ENCODE measurements around the gene MID1. TPM values are rescaled to one million over a fixed set of nuclear protein-coding genes. Genes with fewer than 3 reads are reported as not detected.
A peak's percentile ranks its signal among the peaks of the same experiment; 100 is the strongest.

MID1 gene, protein sequence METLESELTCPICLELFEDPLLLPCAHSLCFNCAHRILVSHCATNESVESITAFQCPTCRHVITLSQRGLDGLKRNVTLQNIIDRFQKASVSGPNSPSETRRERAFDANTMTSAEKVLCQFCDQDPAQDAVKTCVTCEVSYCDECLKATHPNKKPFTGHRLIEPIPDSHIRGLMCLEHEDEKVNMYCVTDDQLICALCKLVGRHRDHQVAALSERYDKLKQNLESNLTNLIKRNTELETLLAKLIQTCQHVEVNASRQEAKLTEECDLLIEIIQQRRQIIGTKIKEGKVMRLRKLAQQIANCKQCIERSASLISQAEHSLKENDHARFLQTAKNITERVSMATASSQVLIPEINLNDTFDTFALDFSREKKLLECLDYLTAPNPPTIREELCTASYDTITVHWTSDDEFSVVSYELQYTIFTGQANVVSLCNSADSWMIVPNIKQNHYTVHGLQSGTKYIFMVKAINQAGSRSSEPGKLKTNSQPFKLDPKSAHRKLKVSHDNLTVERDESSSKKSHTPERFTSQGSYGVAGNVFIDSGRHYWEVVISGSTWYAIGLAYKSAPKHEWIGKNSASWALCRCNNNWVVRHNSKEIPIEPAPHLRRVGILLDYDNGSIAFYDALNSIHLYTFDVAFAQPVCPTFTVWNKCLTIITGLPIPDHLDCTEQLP
- 54.1 TPM for total RNA-seq
- polyA plus RNA-seq (ENCODE audit: insufficient read depth, low read depth, low replicate concordance): 5.3 TPM
- long read RNA-seq, donor 1, full-length matches to known transcripts: 3 of 3 reads
- long read RNA-seq, donor 1, partial matches to known transcripts: 0 of 3 reads
- long read RNA-seq, donor 1, other reads (novel, unspliced or antisense): 0 of 3 reads
- long read RNA-seq, donor 2, partial matches to known transcripts: 0 of 2 reads
- long read RNA-seq, donor 2, other reads (novel, unspliced or antisense): 0 of 2 reads
- long read RNA-seq, donor 3, full-length matches to known transcripts: 3 of 3 reads
- long read RNA-seq, donor 3, partial matches to known transcripts: 0 of 3 reads
- long read RNA-seq, donor 3, other reads (novel, unspliced or antisense): 0 of 3 reads
- long read RNA-seq, donor 4, full-length matches to known transcripts: 5 of 5 reads
- long read RNA-seq, donor 4, partial matches to known transcripts: 0 of 5 reads
- long read RNA-seq, donor 4, other reads (novel, unspliced or antisense): 0 of 5 reads
- long read RNA-seq, donor 5, full-length matches to known transcripts: 1 of 1 reads
- long read RNA-seq, donor 5, partial matches to known transcripts: 0 of 1 reads
- long read RNA-seq, donor 5, other reads (novel, unspliced or antisense): 0 of 1 reads
- long read RNA-seq, donor 6, full-length matches to known transcripts: 2 of 2 reads
- long read RNA-seq, donor 6, partial matches to known transcripts: 0 of 2 reads
- long read RNA-seq, donor 6, other reads (novel, unspliced or antisense): 0 of 2 reads
- long read RNA-seq, donor 7, full-length matches to known transcripts: 20 of 43 reads
- long read RNA-seq, donor 7, partial matches to known transcripts: 7 of 43 reads
- long read RNA-seq, donor 7, other reads (novel, unspliced or antisense): 16 of 43 reads
- long read RNA-seq, donor 8, full-length matches to known transcripts: 7 of 7 reads
- long read RNA-seq, donor 8, partial matches to known transcripts: 0 of 7 reads
- long read RNA-seq, donor 8, other reads (novel, unspliced or antisense): 0 of 7 reads
- long read RNA-seq, donor 9, partial matches to known transcripts: 0 of 1 reads
- long read RNA-seq, donor 9, other reads (novel, unspliced or antisense): 0 of 1 reads
- long read RNA-seq, donor 10, transcript MID1-208 (2 exons, 945 nt): major isoform, 5 of 6 reads
- long read RNA-seq, donor 10, partial matches to known transcripts: 0 of 6 reads
- long read RNA-seq, donor 10, other reads (novel, unspliced or antisense): 0 of 6 reads

DNA sequence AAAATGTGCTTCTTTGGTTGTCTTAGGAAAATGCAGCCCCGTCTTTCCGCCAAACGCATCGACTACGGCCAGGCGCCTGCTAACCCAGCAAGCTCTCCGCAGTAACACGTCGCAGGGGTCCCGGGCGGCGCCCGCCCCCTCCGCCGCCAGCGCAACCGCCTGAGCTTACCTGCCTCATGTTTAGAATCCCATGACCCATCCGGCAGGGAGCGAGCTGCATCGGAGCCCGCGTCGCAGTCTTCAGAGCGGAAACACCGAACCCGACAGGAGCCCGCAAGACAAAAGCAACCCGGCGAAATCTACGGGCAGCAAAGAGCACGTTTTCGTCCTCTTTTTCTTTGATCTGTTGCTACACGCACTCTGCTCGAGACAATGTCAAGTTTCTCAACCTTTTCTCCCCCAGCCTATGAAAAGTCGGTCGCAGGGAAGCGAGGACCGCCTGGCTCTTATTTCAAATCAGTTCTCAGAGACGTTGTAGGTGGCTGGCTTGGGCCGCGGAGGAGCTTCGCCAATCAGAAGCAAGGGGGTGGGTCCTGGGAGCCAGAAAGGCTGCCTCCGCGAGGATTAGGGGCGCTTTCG lies at the start of gene MID1:
TSS of gene MID1 (minus strand) at position 465 of the 579 bp plus-strand sequence. CDS start 53,038 bp downstream, outside the sequence.
- Histone ChIP-seq H3K4me1 (ENCODE audit: control insufficient read depth in 2 of 3, insufficient read depth in 2 of 3, low read depth in 1 of 3, low read length in 3 of 3) (no peaks in the 10 kb centered on the region), H3K27me3 (ENCODE audit: control insufficient read depth, insufficient read depth, low read length) (no peaks in the 10 kb centered on the region), H3K9ac (ENCODE audit: low read length in 3 of 3) (peak within 1 kb of the TSS; percentile 71 to 73 (median 73)), H3K9me3 (ENCODE audit: control insufficient read depth in 2 of 3, insufficient read depth in 1 of 3, low read length in 3 of 3) (no peaks in the 10 kb centered on the region), H3K27ac (ENCODE audit: low read depth in 2 of 2, low read length in 2 of 2) (peak within 1 kb of the TSS; percentile 67 to 87), H3K36me3 (ENCODE audit: control insufficient read depth in 2 of 3, insufficient read depth in 3 of 3, low read length in 3 of 3) (no peaks in the 10 kb centered on the region), H3K4me3 (ENCODE audit: low read length in 3 of 3) (peak within 1 kb of the TSS; percentile 75 to 84 (median 79))
- DNase-seq (peak; percentile 83 to 92 (median 89)), FAIRE-seq (peak; percentile 47)
- intact Hi-C loops (cut with DNase I): no loop called here
- TF ChIP-seq, protein P1, sequence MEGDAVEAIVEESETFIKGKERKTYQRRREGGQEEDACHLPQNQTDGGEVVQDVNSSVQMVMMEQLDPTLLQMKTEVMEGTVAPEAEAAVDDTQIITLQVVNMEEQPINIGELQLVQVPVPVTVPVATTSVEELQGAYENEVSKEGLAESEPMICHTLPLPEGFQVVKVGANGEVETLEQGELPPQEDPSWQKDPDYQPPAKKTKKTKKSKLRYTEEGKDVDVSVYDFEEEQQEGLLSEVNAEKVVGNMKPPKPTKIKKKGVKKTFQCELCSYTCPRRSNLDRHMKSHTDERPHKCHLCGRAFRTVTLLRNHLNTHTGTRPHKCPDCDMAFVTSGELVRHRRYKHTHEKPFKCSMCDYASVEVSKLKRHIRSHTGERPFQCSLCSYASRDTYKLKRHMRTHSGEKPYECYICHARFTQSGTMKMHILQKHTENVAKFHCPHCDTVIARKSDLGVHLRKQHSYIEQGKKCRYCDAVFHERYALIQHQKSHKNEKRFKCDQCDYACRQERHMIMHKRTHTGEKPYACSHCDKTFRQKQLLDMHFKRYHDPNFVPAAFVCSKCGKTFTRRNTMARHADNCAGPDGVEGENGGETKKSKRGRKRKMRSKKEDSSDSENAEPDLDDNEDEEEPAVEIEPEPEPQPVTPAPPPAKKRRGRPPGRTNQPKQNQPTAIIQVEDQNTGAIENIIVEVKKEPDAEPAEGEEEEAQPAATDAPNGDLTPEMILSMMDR (IDR thresholded peaks at IDR 0.05; ENCODE audit: borderline replicate concordance, extremely low read depth, insufficient read depth): no peak

DNA sequence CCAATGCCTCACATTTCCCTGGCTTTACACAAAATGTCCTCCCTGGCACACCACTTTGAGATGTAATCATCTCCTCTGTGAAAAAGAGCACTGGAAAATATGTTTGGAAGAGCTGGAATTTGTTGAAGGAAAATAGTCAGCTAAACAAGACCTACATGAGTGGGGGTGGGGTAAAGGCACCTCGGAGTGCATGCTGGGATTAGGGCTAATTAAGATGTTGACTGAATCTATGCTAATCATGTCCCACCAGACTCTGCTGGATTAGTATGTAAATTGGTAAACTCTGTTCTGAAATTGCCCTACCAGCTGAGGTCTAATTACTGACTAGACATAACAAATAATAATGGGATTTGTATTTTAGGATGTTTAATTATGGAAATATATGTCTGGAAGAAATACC lies 46.8 kb upstream of the MID1 start:
- intact Hi-C loops (cut with DNase I): no loop called here
- Histone ChIP-seq H3K36me3 (ENCODE audit: control insufficient read depth in 2 of 3, insufficient read depth in 3 of 3, low read length in 3 of 3) (no peaks in the 10 kb centered on the region), H3K4me1 (ENCODE audit: control insufficient read depth in 2 of 3, insufficient read depth in 2 of 3, low read depth in 1 of 3, low read length in 3 of 3) (no peaks in the 10 kb centered on the region), H3K27ac (ENCODE audit: low read depth in 2 of 2, low read length in 2 of 2) (no peak overlapping the region), H3K9me3 (ENCODE audit: control insufficient read depth in 2 of 3, insufficient read depth in 1 of 3, low read length in 3 of 3) (no peaks in the 10 kb centered on the region), H3K9ac (ENCODE audit: low read length in 3 of 3) (no peak overlapping the region), H3K27me3 (ENCODE audit: control insufficient read depth, insufficient read depth, low read length) (no peaks in the 10 kb centered on the region), H3K4me3 (ENCODE audit: low read length in 3 of 3) (no peak overlapping the region)
- no peak for DNase-seq
- TF ChIP-seq, protein P1 (IDR thresholded peaks at IDR 0.05; ENCODE audit: borderline replicate concordance, extremely low read depth, insufficient read depth): no peak
- FAIRE-seq: peak; percentile 8
